Activated naive CD4-positive, alpha-beta T cell treated with anti-CD3 and anti-CD28 coated beads, Interleukin-2, amount 50 U/mL, for 16 hours (primary cell): ENCODE data around the gene ATIC.

Source experiments
- DNase-seq: peaks from one replicate; pipeline ENCODE4 v3.0.0-alpha.2; 2020

The ATIC gene

DNA sequence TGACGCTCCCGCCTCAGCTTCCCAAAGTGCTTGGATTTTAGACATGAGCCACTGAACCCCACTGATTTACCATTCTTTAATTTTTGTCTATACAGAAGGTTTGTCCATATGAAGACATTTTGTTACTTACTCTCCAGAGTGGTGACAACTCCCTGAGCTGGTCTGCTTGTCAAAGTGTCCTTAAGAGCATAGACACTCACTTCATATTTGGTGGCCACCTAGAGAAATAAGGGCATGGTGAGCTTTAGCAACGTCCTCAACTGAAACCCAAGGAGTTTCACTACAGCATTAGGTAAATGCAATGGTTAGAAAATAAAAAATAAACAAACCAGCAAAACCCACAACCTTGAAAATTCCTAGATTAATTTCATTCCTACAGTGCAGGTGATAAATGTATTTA lies 66.2 kb downstream of the ATIC start:
- DNase-seq = no peak

DNA sequence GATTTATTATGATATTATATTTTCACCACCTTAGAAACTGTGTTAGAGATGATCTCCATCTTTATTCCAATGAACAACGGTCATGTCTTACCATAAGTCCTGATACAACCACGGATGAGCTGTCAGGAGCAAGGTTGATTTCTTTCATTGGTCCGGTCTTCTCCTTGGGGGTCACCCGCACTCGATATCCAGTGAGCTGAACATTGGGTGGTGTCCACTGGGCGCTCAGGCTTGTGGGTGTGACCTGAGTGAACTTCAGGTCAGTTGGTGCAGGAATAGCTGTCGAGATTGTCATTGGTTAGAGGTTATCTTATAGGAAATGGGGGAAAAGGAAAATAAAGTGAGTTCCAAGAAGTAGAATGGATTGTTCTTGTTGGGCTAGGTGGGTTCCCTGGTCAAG lies 67.2 kb downstream of the ATIC start:
- no peak for DNase-seq

DNA sequence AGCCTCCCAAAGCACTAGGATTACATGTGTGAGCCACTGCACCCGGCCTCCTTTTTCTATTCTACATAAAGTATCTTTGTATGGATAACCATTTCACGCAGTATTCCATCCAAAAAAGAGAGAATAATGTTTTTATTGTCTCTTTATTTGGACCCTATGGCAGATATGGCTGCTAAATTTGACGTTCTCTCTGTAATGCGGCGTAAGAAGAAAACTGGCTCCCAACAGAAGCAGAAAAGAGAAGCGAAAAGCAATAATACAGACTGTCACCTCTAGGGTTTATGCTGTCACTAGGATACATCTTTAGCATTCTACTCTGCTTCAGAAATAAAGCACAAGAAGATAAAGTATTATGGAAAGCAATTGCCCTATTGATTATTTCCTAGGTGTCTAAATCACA lies 68.1 kb downstream of the ATIC start:
- no peak for DNase-seq

DNA sequence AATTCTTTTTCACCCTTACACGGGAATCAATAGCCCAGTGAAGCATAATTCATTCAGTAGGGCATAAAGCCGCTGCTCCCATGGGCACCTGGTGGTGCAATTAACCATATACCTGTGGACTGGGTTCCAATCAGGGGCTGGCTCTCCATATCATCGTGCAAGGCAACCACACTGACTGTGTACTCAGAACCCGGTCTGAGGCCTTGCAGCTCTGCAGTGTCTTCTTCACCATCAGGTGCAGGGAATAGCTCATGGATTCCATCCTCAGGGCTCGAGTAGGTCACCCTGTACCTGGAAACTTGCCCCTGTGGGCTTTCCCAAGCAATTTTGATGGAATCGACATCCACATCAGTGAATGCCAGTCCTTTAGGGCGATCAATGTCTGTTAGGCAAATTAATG lies 68.8 kb downstream of the ATIC start:
- DNase-seq = no peak

DNA sequence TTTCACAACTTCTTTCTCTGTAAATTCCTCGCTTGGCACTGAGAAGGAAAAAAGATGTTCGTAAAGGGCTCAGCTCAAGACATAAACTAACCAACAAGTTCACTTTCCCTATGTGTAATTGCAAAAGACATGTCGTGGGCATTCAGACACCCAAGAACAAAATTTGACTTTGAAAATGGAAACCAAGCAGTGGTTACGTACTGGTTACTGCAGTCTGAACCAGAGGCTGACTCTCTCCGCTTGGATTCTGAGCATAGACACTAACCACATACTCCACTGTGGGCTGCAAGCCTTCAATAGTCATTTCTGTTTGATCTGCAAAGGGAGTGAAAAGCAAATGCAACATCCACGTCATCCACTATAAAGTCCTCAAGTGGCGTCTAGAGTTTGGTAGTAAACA lies 70.2 kb downstream of the ATIC start:
- DNase-seq = no peak

DNA sequence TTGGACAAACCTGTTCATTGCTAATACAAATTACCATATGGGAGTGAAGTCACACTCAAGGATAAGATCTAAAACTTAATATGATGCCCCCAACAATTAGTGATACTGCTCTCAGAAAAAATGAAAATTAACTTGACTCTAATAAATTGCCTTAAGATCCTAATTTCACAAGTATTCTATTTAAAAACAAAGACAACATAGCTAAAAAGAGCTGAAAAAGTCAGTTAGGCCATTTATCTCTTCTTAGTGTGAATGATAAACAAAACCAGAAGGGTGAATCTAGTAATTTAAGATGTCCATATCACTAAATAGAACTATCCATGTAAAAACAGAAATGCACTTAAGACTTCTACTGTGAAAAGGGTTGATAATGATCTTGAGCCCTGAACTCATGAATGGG lies 70.6 kb downstream of the ATIC start:
- no peak for DNase-seq

DNA sequence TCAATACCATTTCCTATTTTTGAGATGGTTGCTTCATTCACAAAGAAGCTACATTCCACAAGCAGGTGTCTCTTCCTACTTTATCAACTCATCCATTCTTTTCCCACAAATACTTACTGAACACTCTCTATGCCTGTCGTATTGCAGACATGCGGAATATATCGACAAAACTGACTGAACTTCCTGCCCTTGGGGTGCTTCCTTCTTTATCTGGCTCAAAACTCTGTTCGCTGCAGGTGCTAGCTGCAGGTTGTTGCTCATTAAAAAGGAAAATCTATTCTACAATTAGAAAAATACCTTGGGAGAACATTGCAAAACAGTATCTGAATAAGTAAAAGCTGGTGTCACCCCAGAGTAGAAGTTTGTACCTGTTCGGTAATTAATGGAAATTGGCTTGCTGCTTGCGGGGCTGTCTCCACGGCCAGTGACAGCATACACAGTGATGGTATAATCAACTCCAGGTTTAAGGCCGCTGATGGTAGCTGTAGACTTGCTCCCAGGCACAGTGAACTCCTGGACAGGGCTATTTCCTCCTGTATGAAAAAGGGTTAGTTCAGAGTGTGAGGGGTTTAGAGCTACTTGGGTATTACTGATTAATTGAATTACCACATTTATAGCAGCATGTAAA lies 71.9 kb downstream of the ATIC start:
- DNase-seq = no peak

DNA sequence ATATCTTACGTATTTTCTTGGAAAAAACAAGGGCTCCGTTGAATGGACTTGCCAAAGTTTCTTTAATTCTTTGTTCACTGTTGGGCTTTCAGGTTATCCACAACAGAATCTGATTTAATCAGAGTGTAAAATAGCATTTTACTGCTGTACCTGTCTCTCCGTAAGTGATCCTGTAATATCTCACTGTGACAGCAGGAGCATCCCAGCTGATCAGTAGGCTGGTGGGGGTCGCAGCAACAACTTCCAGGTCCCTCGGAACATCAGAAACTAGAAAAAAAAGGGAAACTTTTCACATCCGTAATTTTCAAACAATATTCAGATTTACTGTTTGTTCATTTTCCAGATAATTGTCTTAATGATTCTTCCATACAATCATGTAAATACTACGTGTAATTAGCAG lies 72.9 kb downstream of the ATIC start:
- DNase-seq = no peak

DNA sequence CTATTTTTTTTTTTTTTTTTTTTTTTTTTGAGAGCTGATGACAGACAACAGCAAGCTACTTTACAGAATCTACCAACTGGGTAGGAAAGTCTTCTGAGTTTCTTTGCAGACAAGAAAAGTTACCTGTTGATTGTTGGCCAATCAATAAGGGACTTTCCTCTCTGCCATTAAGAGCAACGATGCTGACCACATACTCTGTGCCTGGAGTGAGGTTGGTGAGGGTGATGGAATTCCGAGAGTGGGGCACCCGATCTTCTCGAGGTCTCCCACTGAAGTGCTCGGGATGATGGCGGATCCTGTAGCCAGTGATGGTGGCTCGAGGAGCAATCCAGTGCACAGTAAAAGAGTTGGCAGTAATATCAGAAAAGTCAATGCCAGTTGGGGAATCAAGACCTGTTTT lies 74.7 kb downstream of the ATIC start:
- DNase-seq = no peak

DNA sequence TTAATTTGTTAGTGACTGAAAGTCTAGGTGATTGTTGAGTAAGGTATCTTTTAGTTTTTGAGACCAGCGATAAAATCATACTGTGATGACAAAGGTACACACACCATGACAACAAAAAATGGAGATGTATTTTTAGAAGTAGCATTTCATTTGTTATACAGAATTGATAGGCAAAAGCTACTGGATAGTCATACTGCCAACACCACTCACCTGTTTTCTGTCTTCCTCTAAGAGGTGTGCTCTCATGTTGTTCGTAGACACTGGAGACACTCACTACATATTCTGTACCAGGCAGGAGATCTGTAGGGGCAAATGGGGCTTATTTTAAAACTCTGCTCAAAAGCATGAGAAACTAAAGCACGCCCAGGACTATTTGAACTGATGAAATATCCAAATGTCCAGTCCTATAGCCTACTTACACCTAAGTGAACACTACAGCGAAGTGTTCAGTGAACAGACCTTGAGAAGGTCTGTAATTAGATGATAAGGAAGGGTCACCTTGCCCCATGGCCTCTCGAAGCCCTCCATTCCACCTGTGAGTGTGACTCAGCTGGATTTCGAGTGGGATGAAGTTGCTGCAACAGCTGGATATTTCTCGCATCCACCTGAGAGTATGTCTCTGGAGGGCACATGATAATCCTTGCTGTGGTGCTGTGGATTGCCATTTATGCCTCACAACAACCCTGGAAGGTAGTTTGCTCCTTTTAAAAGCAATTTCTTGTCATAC lies 76.3 kb downstream of the ATIC start:
- DNase-seq = no peak

DNA sequence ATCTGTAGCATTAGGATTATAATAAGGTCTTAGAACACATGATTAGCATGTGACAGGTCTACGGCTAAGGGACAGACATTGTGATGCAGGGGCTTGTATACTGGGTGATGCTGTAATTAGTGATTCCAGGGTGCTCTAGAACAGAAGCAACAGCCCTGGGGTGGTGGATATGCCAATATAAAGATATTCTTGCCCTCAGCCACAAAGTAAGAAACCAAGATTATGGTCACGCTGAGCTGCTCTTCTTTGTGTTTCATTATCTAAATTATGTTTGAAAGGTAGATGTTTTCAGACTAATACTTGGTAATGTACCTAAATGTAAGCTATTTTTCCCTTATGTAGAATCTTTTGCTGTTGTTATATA lies 78.7 kb downstream of the ATIC start:
- DNase-seq = no peak

DNA sequence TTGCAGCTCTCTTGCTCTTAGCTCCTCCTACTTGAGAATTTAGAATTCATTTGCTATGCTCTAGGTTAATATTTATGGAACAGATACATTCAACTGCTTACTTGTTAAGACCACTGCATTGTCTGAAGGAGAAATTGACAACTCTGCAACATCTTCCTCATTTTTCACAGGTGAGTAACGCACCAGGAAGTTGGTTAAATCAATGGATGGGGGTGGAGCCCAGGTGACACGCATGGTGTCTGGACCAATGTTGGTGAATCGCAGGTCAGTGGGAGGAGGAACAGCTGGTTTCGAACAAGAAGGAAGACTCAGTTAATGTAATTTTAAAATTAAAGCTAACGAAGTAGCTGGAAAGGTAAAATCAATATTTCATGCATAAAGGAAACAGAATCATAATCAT lies 79.7 kb downstream of the ATIC start:
- no peak for DNase-seq

DNA sequence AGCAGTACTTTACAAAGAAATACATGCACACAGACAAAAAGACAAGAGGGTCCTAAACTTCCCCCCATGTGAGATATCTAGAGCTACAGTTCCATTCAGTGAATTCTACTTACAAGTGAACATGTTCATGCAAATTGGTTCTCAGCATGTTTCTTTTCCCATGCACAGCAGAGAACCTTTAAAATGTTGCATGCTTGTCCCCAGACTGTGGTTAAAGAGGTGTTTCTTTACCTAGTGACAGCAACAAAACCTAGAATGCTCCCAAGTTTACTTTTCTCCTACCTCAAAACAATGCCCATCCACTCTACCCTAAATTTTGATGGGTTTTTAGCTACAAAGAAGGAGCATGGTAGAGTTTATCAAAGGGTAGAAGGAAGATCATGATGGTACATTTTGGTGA lies 80.3 kb downstream of the ATIC start:
- DNase-seq = no peak

DNA sequence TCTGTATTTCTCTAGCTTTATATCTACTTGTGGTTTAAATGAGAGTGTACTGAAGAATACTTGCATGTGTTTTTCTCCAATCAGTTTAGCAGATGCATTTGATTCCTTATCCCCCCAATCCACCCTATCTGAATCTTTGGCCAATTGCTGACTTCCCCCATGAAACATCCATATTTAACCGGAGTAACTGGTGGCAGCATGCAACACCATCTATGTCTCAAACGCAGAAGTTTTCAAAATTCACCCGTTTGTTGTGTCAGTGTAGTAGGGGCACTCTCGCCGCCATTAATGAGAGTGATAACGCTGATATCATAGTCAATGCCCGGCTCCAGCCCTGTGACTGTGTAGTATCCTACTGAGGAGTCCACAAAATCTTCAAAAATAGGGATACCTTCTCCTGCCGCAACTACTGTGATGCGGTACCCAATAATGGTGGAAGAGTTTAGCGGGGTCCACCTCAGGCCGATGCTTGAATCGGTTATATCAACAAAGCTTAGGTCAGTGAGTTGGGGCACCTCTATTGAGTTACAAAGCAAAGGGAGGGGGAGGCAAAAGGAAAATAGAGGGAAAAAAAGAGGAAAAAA lies 80.9 kb downstream of the ATIC start:
- no peak for DNase-seq

DNA sequence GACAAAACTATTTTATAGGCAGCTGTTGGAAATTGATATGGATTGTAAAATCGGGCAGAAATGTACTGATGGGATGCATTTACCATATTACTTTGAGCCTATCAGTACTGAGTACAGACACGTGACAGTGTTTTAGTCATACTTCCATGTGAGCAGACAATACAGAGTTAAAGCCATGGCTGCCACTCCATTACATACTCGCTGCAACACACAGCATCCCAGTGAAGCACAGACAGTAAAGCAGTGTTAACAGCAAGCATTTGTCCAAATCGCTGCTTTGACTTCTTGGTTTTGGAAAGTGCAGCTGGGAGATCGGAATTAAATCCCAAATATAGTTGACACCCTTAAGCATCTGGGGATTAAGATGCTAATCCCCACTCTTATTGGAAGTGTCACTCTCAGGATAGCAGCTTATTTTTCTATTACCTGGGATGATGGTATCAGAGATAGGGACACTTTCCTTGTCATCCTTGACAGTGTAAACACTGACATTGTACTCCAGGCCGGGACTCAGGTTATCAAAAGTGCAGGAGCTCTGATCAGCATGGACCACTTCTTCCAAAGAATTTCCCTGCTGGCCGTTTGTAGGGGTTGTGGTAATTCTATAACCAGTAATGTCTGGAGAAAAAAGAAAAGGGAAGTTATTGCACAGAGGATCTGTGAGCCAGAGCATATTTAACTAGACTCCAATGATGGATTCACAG lies 82.4 kb downstream of the ATIC start:
- no peak for DNase-seq

DNA sequence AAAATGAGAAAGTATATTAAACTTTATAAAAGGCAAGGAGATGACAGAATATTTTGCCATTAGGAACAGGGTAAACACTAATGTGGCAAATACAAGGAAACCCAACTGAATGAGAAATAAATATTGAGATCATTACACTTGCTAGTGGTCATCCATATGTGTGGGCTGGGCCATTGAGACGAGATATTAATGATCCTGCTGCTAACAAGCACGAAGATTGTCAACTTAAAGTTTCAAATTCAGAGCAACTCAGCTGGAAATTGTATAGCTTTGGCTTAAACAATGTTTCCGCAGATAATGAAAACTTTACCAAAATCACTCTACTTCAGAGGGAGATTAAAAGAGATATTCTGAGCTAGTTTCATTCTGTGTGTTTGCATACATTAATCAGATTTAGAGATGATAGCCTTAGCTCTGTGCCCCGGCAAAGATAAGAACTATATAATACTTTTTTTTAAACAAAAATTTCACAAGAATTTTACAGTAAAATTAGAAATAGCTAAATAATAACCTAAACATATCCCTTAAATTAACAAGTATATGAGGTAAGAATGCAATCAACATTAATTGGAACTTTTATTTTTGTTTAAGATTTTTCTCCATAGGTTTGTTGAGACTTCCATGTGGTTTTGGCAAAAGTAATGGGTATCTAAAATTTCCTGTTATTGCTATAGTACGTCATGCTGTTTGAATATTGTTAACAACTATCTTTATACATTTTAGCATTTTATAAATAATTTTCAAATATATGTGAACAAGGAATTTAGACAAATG lies 84.0 kb downstream of the ATIC start:
- no peak for DNase-seq

DNA sequence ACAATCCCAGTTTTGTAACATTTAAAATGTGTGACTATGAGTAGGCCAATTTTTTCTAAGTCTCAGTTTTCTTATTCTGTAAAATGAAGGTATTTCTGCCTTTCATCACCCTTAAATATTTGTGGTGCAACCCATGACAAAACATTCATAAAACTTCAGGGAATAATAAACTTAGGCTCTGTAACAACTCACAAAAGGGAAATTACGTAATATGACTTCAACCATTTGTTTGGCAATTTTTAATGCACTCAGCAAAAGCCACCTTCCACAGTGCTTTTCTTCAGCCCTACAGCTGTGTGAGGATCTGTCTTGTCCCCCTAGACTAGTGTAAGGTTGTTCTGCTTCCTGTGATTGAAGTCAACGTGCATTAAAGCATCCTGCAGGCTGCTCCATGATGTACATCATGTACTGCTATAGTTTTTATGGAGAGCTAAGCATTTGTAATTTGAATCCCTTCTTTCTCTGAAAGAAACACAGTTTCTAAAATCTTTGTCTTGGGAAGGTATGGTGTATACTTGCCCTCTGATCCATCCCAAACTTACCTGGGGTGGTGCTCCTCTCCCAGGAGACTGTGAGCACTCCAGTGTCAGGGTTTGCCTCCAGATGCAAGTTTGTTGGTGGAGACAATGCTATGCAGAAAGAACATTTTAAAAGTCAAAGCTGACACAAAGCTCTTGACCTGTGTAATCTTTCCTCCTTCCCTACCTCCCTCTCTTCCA lies 84.9 kb downstream of the ATIC start:
- no peak for DNase-seq

DNA sequence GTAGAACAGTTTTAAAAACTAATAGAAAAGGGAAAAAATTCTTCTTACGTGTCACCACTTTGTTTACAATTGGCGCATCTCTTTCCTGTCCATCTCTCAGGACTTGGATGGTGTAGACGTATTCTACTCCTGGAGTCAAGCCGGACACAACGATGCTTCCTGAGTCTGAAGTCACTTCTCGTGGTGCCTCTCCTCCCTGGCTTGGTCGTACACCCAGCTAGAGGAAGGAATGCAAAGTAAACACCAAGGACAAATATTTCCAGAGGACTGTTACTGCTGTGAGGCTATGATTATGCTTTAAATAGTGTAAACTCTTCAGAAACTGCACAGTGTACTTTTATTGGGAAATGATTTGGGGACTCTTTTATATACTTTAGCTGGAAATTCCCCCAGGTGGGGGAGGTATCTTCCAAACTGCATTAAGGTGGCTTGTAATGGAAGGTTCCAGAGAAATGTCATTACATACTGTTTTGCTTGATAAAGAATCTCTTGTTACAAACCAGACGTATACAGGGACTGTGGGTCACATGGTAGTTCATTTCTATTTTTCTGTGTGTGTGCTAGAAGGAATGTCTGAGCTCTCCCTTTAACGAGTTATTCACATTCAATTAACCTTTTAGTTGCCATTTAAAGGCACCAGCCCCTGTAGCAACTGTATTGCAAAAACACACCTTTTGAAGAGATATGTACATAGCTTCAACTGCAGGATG lies 85.9 kb downstream of the ATIC start:
- no peak for DNase-seq

DNA sequence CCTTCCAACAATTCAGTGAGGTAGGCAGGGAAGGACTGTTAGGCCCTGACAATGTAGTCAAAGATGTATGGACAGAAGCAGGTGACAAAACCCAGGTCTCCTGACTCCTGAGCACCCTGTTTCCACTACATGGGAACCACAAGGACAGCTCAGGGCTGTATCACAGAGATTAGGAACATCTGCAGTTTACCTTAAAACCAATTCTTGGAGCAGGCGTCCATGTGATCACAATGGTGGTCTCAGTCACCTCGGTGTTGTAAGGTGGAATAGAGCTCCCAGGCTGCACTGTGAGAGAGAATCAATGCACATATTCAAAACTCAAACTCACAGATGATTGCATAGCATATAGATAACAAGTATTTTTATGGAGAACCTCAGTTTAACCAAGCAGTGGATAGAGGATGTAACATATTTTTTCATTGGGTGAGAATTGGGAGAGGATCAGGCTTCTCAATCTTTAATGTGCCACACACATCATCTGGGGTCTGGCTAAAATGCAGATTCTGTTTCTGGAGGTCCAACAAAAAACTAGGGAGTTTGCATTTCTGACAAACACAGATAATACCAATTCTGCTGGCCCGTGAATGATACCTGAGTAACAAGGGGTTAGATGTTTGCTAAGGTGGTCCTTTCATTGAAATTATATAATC lies 87.3 kb downstream of the ATIC start:
- DNase-seq = no peak
